ENCODE measurements around the gene ADAMTS12.

DNA sequence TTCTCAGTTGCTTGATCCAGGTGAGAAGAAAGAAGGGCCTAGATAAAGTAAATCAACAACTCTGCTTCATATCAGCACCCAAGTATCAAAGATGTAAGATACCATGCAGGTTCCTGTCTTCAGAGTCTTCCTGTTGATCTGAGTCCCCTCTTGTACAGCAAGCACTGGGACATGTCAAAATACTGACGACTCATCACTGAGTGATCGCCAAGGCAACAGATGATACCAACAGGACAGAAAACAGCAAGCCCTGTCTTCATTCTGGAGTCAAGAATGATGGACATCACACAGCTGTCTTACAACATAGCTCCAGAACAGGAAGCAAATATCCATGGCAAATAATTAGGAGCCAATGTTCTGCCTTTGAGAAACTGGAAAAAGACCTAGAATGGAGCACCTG is 367.3 kb downstream of the ADAMTS12 start:
- no peak for TF ChIP-seq EZH2 (IDR thresholded peaks at IDR 0.05; ENCODE audit: low read depth, low read length, severe bottlenecking)
- no peak for TF ChIP-seq CEBPB (IDR thresholded peaks at IDR 0.05; ENCODE audit: low read depth, low read length)
- no peak for TF ChIP-seq CTCF (IDR thresholded peaks at IDR 0.05; ENCODE audit: control extremely low read depth in 1 of 3, insufficient read depth in 1 of 3, low read depth in 1 of 3, low read length in 3 of 3)
- no peak for TF ChIP-seq TAF7 (optimal IDR thresholded peaks at IDR 0.05; ENCODE audit: borderline replicate concordance, low read depth, low read length)
- no peak for TF ChIP-seq RBBP5 (IDR thresholded peaks at IDR 0.05; ENCODE audit: borderline replicate concordance, low read depth, low read length)
- TF ChIP-seq POLR2A (IDR thresholded peaks at IDR 0.05; ENCODE audit: control extremely low read depth in 1 of 2, low read depth in 2 of 2, low read length in 2 of 2) = no peak

Data from H1 (cell line).